Astrocyte (in vitro differentiated cells and primary cell): ENCODE data around the gene LIN9. TPM values are rescaled to one million over a fixed set of nuclear protein-coding genes. Genes with fewer than 3 reads are reported as not detected.

Source experiments
- DNase-seq: peaks from one replicate; pipeline ENCODE4 v3.0.0-alpha.2; 2010; ENCODE audit warnings: low read depth
- FAIRE-seq: peaks from 2 replicates; lab custom pipeline; 2011; peaks lifted over from hg19 to GRCh38; lab: Jason Lieb, UNC
- H2AFZ ChIP-seq: 2 replicates; pipeline ENCODE4 v1.6.0; 2012; ENCODE audit warnings: low read depth, low read length, inconsistent platforms
- H3K27ac ChIP-seq: 2 replicates; pipeline ENCODE4 v1.5.1; 2011; ENCODE audit warnings: low read depth, low read length, inconsistent platforms
- H3K27me3 ChIP-seq: 2 replicates; pipeline ENCODE4 v1.6.0; 2011; ENCODE audit warnings: low read length, inconsistent platforms; ENCODE audit not compliant: insufficient read depth
- H3K36me3 ChIP-seq: 2 replicates; pipeline ENCODE4 v1.5.1; 2011; ENCODE audit warnings: low read length, inconsistent platforms; ENCODE audit not compliant: insufficient read depth
- H3K4me1 ChIP-seq: 2 replicates; pipeline ENCODE4 v1.5.1; 2011; ENCODE audit warnings: low read length, inconsistent platforms; ENCODE audit not compliant: insufficient read depth
- H3K4me2 ChIP-seq: 2 replicates; pipeline ENCODE4 v1.6.0; 2012; ENCODE audit warnings: low read length, inconsistent platforms
- H3K4me3 ChIP-seq: 2 replicates; pipeline ENCODE4 v1.5.1; 2011; ENCODE audit warnings: low read depth, mild to moderate bottlenecking, low read length, inconsistent platforms; ENCODE audit not compliant: insufficient read depth
- H3K79me2 ChIP-seq: 2 replicates; pipeline ENCODE4 v1.6.0; 2012; ENCODE audit warnings: mild to moderate bottlenecking, low read length, inconsistent platforms; ENCODE audit not compliant: insufficient read depth
- H3K9ac ChIP-seq: 2 replicates; pipeline ENCODE4 v1.6.0; 2012; ENCODE audit warnings: mild to moderate bottlenecking, low read length, inconsistent platforms
- H3K9me3 ChIP-seq: 2 replicates; pipeline ENCODE4 v1.5.1; 2012; ENCODE audit warnings: low read depth, mild to moderate bottlenecking, low read length, inconsistent platforms; ENCODE audit not compliant: insufficient read depth
- H4K20me1 ChIP-seq: 2 replicates; pipeline ENCODE4 v1.6.0; 2012; ENCODE audit warnings: low read length, inconsistent platforms; ENCODE audit not compliant: insufficient read depth
- H3K27ac Mint-ChIP-seq: one replicate; pipeline ENCODE4 v1.8.0; 2021; ENCODE audit warnings: mild to moderate bottlenecking, mixed read lengths; ENCODE audit not compliant: unreplicated experiment
- H3K27me3 Mint-ChIP-seq: one replicate; pipeline ENCODE4 v1.8.0; 2021; ENCODE audit warnings: low read depth, mixed read lengths; ENCODE audit not compliant: unreplicated experiment
- H3K36me3 Mint-ChIP-seq: one replicate; pipeline ENCODE4 v1.8.0; 2021; ENCODE audit warnings: low read depth, mixed read lengths; ENCODE audit not compliant: unreplicated experiment
- H3K4me1 Mint-ChIP-seq: one replicate; pipeline ENCODE4 v1.8.0; 2021; ENCODE audit warnings: low read depth, mixed read lengths; ENCODE audit not compliant: unreplicated experiment
- H3K4me3 Mint-ChIP-seq: one replicate; pipeline ENCODE4 v1.8.0; 2021; ENCODE audit warnings: mild to moderate bottlenecking, moderate library complexity, mixed read lengths; ENCODE audit not compliant: unreplicated experiment
- H3K9me3 Mint-ChIP-seq: one replicate; pipeline ENCODE4 v1.8.0; 2021; ENCODE audit warnings: mild to moderate bottlenecking, mixed read lengths; ENCODE audit not compliant: unreplicated experiment
- EZH2 ChIP-seq: IDR thresholded peaks from 2 replicates; pipeline ENCODE4 v1.6.1; 2012; ENCODE audit warnings: mild to moderate bottlenecking, low read length, inconsistent platforms; ENCODE audit not compliant: insufficient read depth
- total RNA-seq: library from RNA; stranded (reverse); gene quantifications from 2 replicates; pipeline ENCODE4 v1.2.1, GENCODE V29; 2021
- TF ChIP-seq, protein P1 (sequence below): IDR thresholded peaks from 2 replicates; pipeline ENCODE4 v1.5.1; 2011; ENCODE audit warnings: low read depth, mild to moderate bottlenecking, inconsistent platforms, low read length, moderate library complexity; ENCODE audit not compliant: insufficient read depth

The LIN9 gene
- total RNA-seq, 1 donor from 2014 or later = 4.0 TPM

DNA sequence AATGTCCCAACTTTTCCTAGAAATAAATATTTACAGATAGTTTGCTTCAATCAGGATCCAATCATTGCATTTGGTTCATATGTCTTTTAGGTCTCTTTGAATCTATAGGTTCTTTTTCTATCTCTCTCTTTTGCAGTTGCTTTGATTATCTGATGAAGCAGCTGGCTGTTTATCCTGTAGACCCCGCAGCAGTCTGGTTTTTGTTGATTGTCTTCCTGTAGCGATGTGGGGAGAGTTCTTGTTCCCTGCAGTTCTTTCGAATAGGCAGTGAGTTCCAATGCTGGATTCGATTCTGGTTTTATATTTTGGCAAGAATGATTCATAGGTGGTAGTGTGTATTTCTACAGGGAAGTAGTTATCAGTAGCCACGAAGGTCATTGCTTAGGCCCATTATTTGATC lies 92.9 kb downstream of the LIN9 start:
- Histone ChIP-seq H4K20me1 (no peaks in the 10 kb centered on the region), H3K27me3 (no peaks in the 10 kb centered on the region), H3K4me1 (no peaks in the 10 kb centered on the region), H3K36me3 (no peaks in the 10 kb centered on the region), H3K79me2 (no peaks in the 10 kb centered on the region), H3K4me3 (no peak overlapping the region), H3K4me2 (no peak overlapping the region), H3K9ac (no peak overlapping the region), H2AFZ (no peak overlapping the region), H3K27ac (no peak overlapping the region), H3K9me3 (no peaks in the 10 kb centered on the region)
- Mint-ChIP-seq H3K36me3 (no peaks in the 10 kb centered on the region), H3K27ac (no peak overlapping the region), H3K27me3 (peaks cover 3% of the 10 kb centered on the region), H3K9me3 (no peaks in the 10 kb centered on the region), H3K4me1 (peaks cover 3% of the 10 kb centered on the region), H3K4me3 (no peak overlapping the region)
- FAIRE-seq = no peak
- DNase-seq = no peak
- TF ChIP-seq, protein P1, sequence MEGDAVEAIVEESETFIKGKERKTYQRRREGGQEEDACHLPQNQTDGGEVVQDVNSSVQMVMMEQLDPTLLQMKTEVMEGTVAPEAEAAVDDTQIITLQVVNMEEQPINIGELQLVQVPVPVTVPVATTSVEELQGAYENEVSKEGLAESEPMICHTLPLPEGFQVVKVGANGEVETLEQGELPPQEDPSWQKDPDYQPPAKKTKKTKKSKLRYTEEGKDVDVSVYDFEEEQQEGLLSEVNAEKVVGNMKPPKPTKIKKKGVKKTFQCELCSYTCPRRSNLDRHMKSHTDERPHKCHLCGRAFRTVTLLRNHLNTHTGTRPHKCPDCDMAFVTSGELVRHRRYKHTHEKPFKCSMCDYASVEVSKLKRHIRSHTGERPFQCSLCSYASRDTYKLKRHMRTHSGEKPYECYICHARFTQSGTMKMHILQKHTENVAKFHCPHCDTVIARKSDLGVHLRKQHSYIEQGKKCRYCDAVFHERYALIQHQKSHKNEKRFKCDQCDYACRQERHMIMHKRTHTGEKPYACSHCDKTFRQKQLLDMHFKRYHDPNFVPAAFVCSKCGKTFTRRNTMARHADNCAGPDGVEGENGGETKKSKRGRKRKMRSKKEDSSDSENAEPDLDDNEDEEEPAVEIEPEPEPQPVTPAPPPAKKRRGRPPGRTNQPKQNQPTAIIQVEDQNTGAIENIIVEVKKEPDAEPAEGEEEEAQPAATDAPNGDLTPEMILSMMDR = no peak
- no peak for TF ChIP-seq EZH2

DNA sequence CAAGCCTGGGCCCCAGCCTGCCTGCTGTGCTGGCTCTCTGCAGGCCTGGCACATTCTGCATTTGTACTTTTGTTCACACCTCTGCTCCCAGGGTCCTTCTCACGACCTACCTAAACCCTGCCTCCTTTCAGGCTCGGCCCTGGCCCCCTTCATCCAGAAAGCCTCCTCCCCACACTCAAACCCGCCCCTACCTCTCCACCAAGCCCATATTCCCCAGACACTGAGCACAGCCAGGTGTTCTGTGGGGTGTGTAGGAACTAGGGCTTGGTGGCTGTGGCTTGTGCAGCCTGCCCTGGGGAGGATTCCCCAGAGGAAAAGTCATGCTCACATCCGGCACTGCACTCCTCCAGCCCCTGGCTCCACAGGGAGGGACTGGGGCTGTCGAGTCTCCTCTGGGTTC lies 93.7 kb downstream of the LIN9 start:
- Mint-ChIP-seq H3K27ac (peak overlapping the region; percentile 18), H3K9me3 (no peaks in the 10 kb centered on the region), H3K4me3 (no peak overlapping the region), H3K36me3 (no peaks in the 10 kb centered on the region), H3K27me3 (peaks cover 8% of the 10 kb centered on the region), H3K4me1 (peaks cover 3% of the 10 kb centered on the region)
- no peaks in the 10 kb centered on the region for H3K36me3 ChIP-seq
- no peaks in the 10 kb centered on the region for H3K27me3 ChIP-seq
- H3K4me1 ChIP-seq = no peaks in the 10 kb centered on the region
- no peaks in the 10 kb centered on the region for H4K20me1 ChIP-seq
- H3K9me3 ChIP-seq = no peaks in the 10 kb centered on the region
- FAIRE-seq (no peak), DNase-seq (no peak)
- H3K27ac ChIP-seq = no peak overlapping the region
- no peak overlapping the region for H3K9ac ChIP-seq
- H3K4me3 ChIP-seq = no peak overlapping the region
- no peaks in the 10 kb centered on the region for H3K79me2 ChIP-seq
- H3K4me2 ChIP-seq = no peak overlapping the region
- TF ChIP-seq, protein P1 = no peak
- TF ChIP-seq EZH2 = no peak
- no peak overlapping the region for H2AFZ ChIP-seq

DNA sequence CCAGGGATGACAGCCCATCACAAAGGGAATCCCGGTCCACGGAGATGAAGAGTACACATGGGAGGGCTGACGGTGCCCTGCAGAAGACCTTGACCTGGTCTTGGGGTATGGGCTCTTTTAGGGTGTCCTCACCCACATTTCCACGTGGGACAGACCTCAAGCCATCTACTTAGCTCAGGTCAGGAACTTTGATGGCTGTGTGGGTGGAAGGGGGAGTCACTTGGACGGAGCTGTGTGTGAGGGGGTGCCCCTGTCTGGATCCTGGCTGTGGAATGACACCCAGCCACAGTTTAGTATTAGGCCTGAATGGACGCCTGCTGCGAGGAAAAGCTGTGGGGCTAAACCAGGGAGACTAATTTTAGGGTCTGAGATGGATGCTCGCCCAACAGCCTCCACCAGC lies 96.4 kb downstream of the LIN9 start:
- TF ChIP-seq, protein P1 = no peak
- no peak for TF ChIP-seq EZH2
- FAIRE-seq = no peak
- H2AFZ ChIP-seq = no peak overlapping the region

More for the DNA sequence above, 96.4 kb downstream of the LIN9 start:
- H3K4me1 Mint-ChIP-seq = peaks cover 3% of the 10 kb centered on the region
- no peak for DNase-seq
- H3K4me3 ChIP-seq = no peak overlapping the region
- H3K9me3 ChIP-seq = no peaks in the 10 kb centered on the region
- H3K27me3 Mint-ChIP-seq = peaks cover 12% of the 10 kb centered on the region
- H3K27me3 ChIP-seq = no peaks in the 10 kb centered on the region
- no peak overlapping the region for H3K4me3 Mint-ChIP-seq
- H3K36me3 ChIP-seq = no peaks in the 10 kb centered on the region
- no peaks in the 10 kb centered on the region for H4K20me1 ChIP-seq
- no peak overlapping the region for H3K27ac Mint-ChIP-seq
- H3K9ac ChIP-seq = no peak overlapping the region
- H3K36me3 Mint-ChIP-seq = no peaks in the 10 kb centered on the region
- no peak overlapping the region for H3K27ac ChIP-seq
- H3K4me1 ChIP-seq = no peaks in the 10 kb centered on the region
- no peaks in the 10 kb centered on the region for H3K79me2 ChIP-seq
- H3K4me2 ChIP-seq = no peak overlapping the region
- no peaks in the 10 kb centered on the region for H3K9me3 Mint-ChIP-seq
